Brain microvascular endothelial cell (primary cell): Measurements from ENCODE around the gene MESP1.

Experiments used
- DNase-seq: peaks from one replicate; pipeline ENCODE4 v3.0.0-alpha.2; 2020
- H3K27ac ChIP-seq: fragments of 250-450 bp; sonication (Bioruptor Pico); 2 replicates; pipeline ENCODE4 v1.5.1; 2020; ENCODE audit warnings: mild to moderate bottlenecking, moderate library complexity
- H3K27me3 ChIP-seq: fragments of 250-450 bp; sonication (Bioruptor Pico); replicated peaks from 2 replicates; pipeline ENCODE4 v1.5.1; 2020; ENCODE audit warnings: mild to moderate bottlenecking
- H3K36me3 ChIP-seq: fragments of 250-450 bp; sonication (Bioruptor Pico); replicated peaks from 2 replicates; pipeline ENCODE4 v1.5.1; 2020; ENCODE audit warnings: mild to moderate bottlenecking
- H3K4me3 ChIP-seq: 2 replicates; pipeline ENCODE4 v1.5.1; 2011; ENCODE audit warnings: low read depth, mild to moderate bottlenecking, control low read depth, low read length, moderate library complexity
- CTCF ChIP-seq: IDR thresholded peaks from 2 replicates; pipeline ENCODE4 v1.5.1; 2011; ENCODE audit warnings: low read depth, mild to moderate bottlenecking, moderate library complexity, low read length, control low read depth, inconsistent platforms; ENCODE audit errors: missing control alignments
- in situ Hi-C: cut with HindIII; loops from 2 replicates; pipeline ENCODE4 v1.10.0; 2017; ENCODE audit warnings: low sequenced_read_pairs, low pct_ligation_motif_present

The MESP1 gene

GRCh38 chr15:89777073-89777751 lies 26.2 kb upstream of the MESP1 start:
- no peak for TF ChIP-seq CTCF
- H3K4me3 ChIP-seq = no peak overlapping the region
- H3K27me3 ChIP-seq = no peaks in the 10 kb centered on the region
- in situ Hi-C loops = no loop called here
- H3K36me3 ChIP-seq = no peaks in the 10 kb centered on the region
- no peak overlapping the region for H3K27ac ChIP-seq
- DNase-seq = no peak

GRCh38 chr15:89776274-89777072 lies 25.4 kb upstream of the MESP1 start, which contains the start of gene MESP2:
Gene MESP2, plus strand, starts transcription at chr15:89776332. Its CDS starts 26 bp downstream, at chr15:89776358.
- in situ Hi-C loops = no loop called here
- TF ChIP-seq CTCF = peak; percentile 62
- DNase-seq = peak; percentile 52
- Histone ChIP-seq H3K27me3 (no peaks in the 10 kb centered on the region), H3K36me3 (no peaks in the 10 kb centered on the region), H3K27ac (no peak within 1 kb of the TSS), H3K4me3 (peak within 1 kb of the TSS; percentile 44)

- in situ Hi-C loops = no loop called here
- no peak for TF ChIP-seq CTCF
- Histone ChIP-seq H3K27me3 (no peaks in the 10 kb centered on the region), H3K27ac (no peak overlapping the region), H3K36me3 (no peaks in the 10 kb centered on the region), H3K4me3 (peak overlapping the region; percentile 40)
- DNase-seq = no peak
These were observed 24.8 kb upstream of the MESP1 start for GRCh38 chr15:89775815-89776214.

- Histone ChIP-seq H3K27me3 (no peaks in the 10 kb centered on the region), H3K4me3 (no peak overlapping the region), H3K36me3 (no peaks in the 10 kb centered on the region), H3K27ac (no peak overlapping the region)
- in situ Hi-C loops = no loop called here
- DNase-seq = no peak
- TF ChIP-seq CTCF = no peak
These were observed 23.4 kb upstream of the MESP1 start for GRCh38 chr15:89774492-89774891.

GRCh38 chr15:89772932-89773583 lies 22.0 kb upstream of the MESP1 start:
- no peak overlapping the region for H3K27ac ChIP-seq
- no peak overlapping the region for H3K4me3 ChIP-seq
- peak; percentile 42 for TF ChIP-seq CTCF
- in situ Hi-C loops = no loop called here
- no peak for DNase-seq
- no peaks in the 10 kb centered on the region for H3K36me3 ChIP-seq
- H3K27me3 ChIP-seq = no peaks in the 10 kb centered on the region
